ENCODE measurements around the gene MAPKAP1.

The MAPKAP1 gene

GRCh38 chr9:125646621-125647100 lies 60.3 kb downstream of the MAPKAP1 start:
- H2AFZ ChIP-seq (ENCODE audit: insufficient read depth, low read length, poor library complexity) = no peak overlapping the region
- no CpG with 5 or more reads among the region's 6 CpGs for WGBS (ENCODE audit: extremely low coverage, insufficient coverage, insufficient read length)
- H3K4me3 ChIP-seq (ENCODE audit: low read depth, low read length) = no peak overlapping the region
- no peak overlapping the region for H3K18ac ChIP-seq (ENCODE audit: low read length)
- H3K27ac ChIP-seq (ENCODE audit: low read depth, low read length) = no peak overlapping the region
- no peak overlapping the region for H4K12ac ChIP-seq (ENCODE audit: low read depth, low read length)
- H4K8ac ChIP-seq (ENCODE audit: low read depth, low read length) = no peak overlapping the region
- H3K9me3 ChIP-seq (ENCODE audit: insufficient read depth, low read depth, low read length) = no peaks in the 10 kb centered on the region
- no peak overlapping the region for H2BK120ac ChIP-seq (ENCODE audit: insufficient read depth, low read length, poor library complexity)
- no peak overlapping the region for H3K23ac ChIP-seq (ENCODE audit: low read length)
- peaks cover 2% of the 10 kb centered on the region for H3K79me2 ChIP-seq (ENCODE audit: control insufficient read depth, insufficient read depth, low read length, poor library complexity)
- H3K14ac ChIP-seq (ENCODE audit: low read length) = no peak overlapping the region
- no peak overlapping the region for H2BK5ac ChIP-seq (ENCODE audit: low read depth, low read length, poor library complexity)
- H3K4me1 ChIP-seq (ENCODE audit: control insufficient read depth in 1 of 2, insufficient read depth in 2 of 2, low read length in 2 of 2) = peaks cover 4% of the 10 kb centered on the region in 2 experiments
- H3K27me3 ChIP-seq (ENCODE audit: insufficient read depth, low read length) = no peaks in the 10 kb centered on the region
- no peak overlapping the region for H4K91ac ChIP-seq (ENCODE audit: low read depth, low read length)
- no peak overlapping the region for H2BK12ac ChIP-seq (ENCODE audit: low read length)
- H3K9ac ChIP-seq (ENCODE audit: low read length) = no peak overlapping the region
- no peak overlapping the region for H2AK5ac ChIP-seq (ENCODE audit: low read length)
- no peak overlapping the region for H3K4me2 ChIP-seq (ENCODE audit: low read length)
- DNase-seq = no peak
- peaks cover 0 to 1% of the 10 kb centered on the region in 2 experiments for H3K36me3 ChIP-seq (ENCODE audit: control insufficient read depth in 1 of 2, insufficient read depth in 2 of 2, low read length in 2 of 2)
- H3K79me1 ChIP-seq (ENCODE audit: low read length) = no peaks in the 10 kb centered on the region
- H3K4ac ChIP-seq (ENCODE audit: low read depth, low read length) = no peak overlapping the region

DNA sequence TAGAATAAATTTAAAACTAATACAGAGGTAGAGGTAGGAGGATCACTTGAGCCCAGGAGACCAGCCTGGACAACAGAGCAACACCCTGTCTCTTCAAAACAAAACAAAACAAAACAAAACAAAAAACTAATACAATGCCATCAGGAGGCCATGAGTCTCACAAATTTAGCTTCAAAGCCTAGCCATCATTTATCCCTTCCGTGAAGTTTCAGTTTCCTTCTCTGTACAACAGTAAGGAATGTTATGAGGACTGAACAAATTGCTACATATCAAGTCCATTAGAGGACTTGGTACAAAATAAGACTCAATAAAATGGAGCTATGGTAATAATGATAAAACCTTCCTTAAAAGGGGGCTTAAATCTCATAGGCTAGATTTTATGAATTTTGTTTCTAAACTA lies 60.8 kb downstream of the MAPKAP1 start:
- H3K4me1 ChIP-seq (ENCODE audit: control insufficient read depth in 1 of 2, insufficient read depth in 2 of 2, low read length in 2 of 2) = peaks cover 4% of the 10 kb centered on the region in 2 experiments
- no peak overlapping the region for H4K12ac ChIP-seq (ENCODE audit: low read depth, low read length)
- H2AFZ ChIP-seq (ENCODE audit: insufficient read depth, low read length, poor library complexity) = no peak overlapping the region
- no peak overlapping the region for H3K14ac ChIP-seq (ENCODE audit: low read length)
- H3K4me2 ChIP-seq (ENCODE audit: low read length) = no peak overlapping the region
- no peak overlapping the region for H2BK12ac ChIP-seq (ENCODE audit: low read length)
- H3K27me3 ChIP-seq (ENCODE audit: insufficient read depth, low read length) = no peaks in the 10 kb centered on the region
- no peak overlapping the region for H3K18ac ChIP-seq (ENCODE audit: low read length)
- WGBS (ENCODE audit: extremely low coverage, insufficient coverage, insufficient read length) = no CpG with 5 or more reads among the region's 1 CpG
- H2BK5ac ChIP-seq (ENCODE audit: low read depth, low read length, poor library complexity) = no peak overlapping the region
- no peak overlapping the region for H3K27ac ChIP-seq (ENCODE audit: low read depth, low read length)
- H3K9ac ChIP-seq (ENCODE audit: low read length) = no peak overlapping the region
- no peak for DNase-seq
- no peak overlapping the region for H2BK120ac ChIP-seq (ENCODE audit: insufficient read depth, low read length, poor library complexity)
- H4K8ac ChIP-seq (ENCODE audit: low read depth, low read length) = no peak overlapping the region
- no peak overlapping the region for H3K4ac ChIP-seq (ENCODE audit: low read depth, low read length)
- H3K36me3 ChIP-seq (ENCODE audit: control insufficient read depth in 1 of 2, insufficient read depth in 2 of 2, low read length in 2 of 2) = peaks cover 0 to 1% of the 10 kb centered on the region in 2 experiments
- no peak overlapping the region for H3K23ac ChIP-seq (ENCODE audit: low read length)
- no peak overlapping the region for H4K91ac ChIP-seq (ENCODE audit: low read depth, low read length)
- no peak overlapping the region for H3K4me3 ChIP-seq (ENCODE audit: low read depth, low read length)
- no peaks in the 10 kb centered on the region for H3K79me1 ChIP-seq (ENCODE audit: low read length)
- H3K79me2 ChIP-seq (ENCODE audit: control insufficient read depth, insufficient read depth, low read length, poor library complexity) = peaks cover 2% of the 10 kb centered on the region
- H3K9me3 ChIP-seq (ENCODE audit: insufficient read depth, low read depth, low read length) = no peaks in the 10 kb centered on the region
- H2AK5ac ChIP-seq (ENCODE audit: low read length) = no peak overlapping the region

DNA sequence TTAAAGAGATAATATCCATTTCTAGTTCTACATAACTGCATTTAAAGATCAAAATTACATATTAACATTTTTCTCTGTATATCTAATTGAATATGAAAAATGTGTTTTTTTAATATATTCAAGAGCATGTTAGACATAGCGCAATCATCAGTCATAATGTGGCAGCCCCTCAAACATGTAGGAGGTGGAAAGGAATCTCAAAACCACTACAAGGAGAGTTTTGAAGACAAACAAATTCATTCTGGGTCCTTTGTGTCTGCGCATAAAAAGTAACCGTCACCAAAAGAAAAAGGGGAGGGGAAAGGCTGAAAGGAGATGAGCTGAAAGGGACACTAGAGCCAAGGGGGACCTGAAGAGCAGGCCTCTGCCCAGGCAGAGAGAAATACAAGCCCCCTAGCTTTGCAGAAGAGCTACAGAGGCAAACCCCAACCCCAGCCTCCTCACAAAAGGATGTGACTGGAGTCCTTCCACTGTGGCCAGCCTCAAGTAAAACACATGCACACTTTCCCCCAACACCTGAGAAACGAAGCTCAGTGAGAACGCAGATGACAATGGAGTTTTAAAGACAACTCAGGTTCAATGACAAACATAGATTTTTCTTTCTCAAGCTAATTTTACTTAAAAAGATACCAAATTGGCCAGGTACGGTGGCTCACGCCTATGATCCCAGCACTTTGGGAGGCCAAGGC lies 62.0 kb downstream of the MAPKAP1 start:
- no peak overlapping the region for H4K91ac ChIP-seq (ENCODE audit: low read depth, low read length)
- H3K9ac ChIP-seq (ENCODE audit: low read length) = no peak overlapping the region
- peaks cover 0 to 1% of the 10 kb centered on the region in 2 experiments for H3K36me3 ChIP-seq (ENCODE audit: control insufficient read depth in 1 of 2, insufficient read depth in 2 of 2, low read length in 2 of 2)
- H2AK5ac ChIP-seq (ENCODE audit: low read length) = no peak overlapping the region
- no peak overlapping the region for H3K18ac ChIP-seq (ENCODE audit: low read length)
- no peak overlapping the region for H3K4me2 ChIP-seq (ENCODE audit: low read length)
- no peak overlapping the region for H3K27ac ChIP-seq (ENCODE audit: low read depth, low read length)
- no peak overlapping the region for H3K23ac ChIP-seq (ENCODE audit: low read length)
- H3K9me3 ChIP-seq (ENCODE audit: insufficient read depth, low read depth, low read length) = no peaks in the 10 kb centered on the region
- H4K12ac ChIP-seq (ENCODE audit: low read depth, low read length) = no peak overlapping the region
- no peak overlapping the region for H2AFZ ChIP-seq (ENCODE audit: insufficient read depth, low read length, poor library complexity)
- H3K27me3 ChIP-seq (ENCODE audit: insufficient read depth, low read length) = no peaks in the 10 kb centered on the region
- DNase-seq = no peak
- peaks cover 2% of the 10 kb centered on the region for H3K79me2 ChIP-seq (ENCODE audit: control insufficient read depth, insufficient read depth, low read length, poor library complexity)
- H2BK120ac ChIP-seq (ENCODE audit: insufficient read depth, low read length, poor library complexity) = no peak overlapping the region
- no peaks in the 10 kb centered on the region for H3K79me1 ChIP-seq (ENCODE audit: low read length)
- no peak overlapping the region for H3K4me3 ChIP-seq (ENCODE audit: low read depth, low read length)
- no peak overlapping the region for H2BK5ac ChIP-seq (ENCODE audit: low read depth, low read length, poor library complexity)
- peaks cover 4% of the 10 kb centered on the region in 2 experiments for H3K4me1 ChIP-seq (ENCODE audit: control insufficient read depth in 1 of 2, insufficient read depth in 2 of 2, low read length in 2 of 2)
- WGBS (ENCODE audit: extremely low coverage, insufficient coverage, insufficient read length) = no CpG with 5 or more reads among the region's 7 CpGs
- H4K8ac ChIP-seq (ENCODE audit: low read depth, low read length) = no peak overlapping the region
- no peak overlapping the region for H2BK12ac ChIP-seq (ENCODE audit: low read length)
- H3K4ac ChIP-seq (ENCODE audit: low read depth, low read length) = no peak overlapping the region
- peak overlapping the region; percentile 19 for H3K14ac ChIP-seq (ENCODE audit: low read length)

DNA sequence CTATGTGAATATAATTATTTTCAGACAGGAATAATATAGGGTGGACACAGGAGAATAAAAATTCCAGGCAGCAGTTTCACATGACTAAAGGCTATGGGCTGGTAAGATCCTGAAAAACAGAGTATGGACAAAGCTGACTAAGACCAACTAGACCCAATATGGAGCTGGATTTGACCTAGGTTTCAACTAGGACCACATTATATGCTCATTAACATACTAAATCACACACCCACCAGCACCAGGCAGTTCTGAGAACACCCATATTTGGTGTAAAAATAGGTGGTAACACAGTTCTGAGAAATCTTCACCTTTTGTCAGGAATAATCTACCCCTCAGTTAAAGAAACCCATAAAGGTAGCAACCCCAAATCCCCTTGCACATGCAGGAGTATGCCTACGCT lies 64.7 kb downstream of the MAPKAP1 start:
- Histone ChIP-seq H3K4me1 (ENCODE audit: control insufficient read depth in 1 of 2, insufficient read depth in 2 of 2, low read length in 2 of 2) (peaks cover 0 to 3% of the 10 kb centered on the region in 2 experiments), H3K4me3 (ENCODE audit: low read depth, low read length) (no peak overlapping the region), H3K27me3 (ENCODE audit: insufficient read depth, low read length) (no peaks in the 10 kb centered on the region), H3K9me3 (ENCODE audit: insufficient read depth, low read depth, low read length) (no peaks in the 10 kb centered on the region), H3K23ac (ENCODE audit: low read length) (no peak overlapping the region), H3K9ac (ENCODE audit: low read length) (no peak overlapping the region), H4K12ac (ENCODE audit: low read depth, low read length) (no peak overlapping the region), H2AFZ (ENCODE audit: insufficient read depth, low read length, poor library complexity) (no peak overlapping the region), H2BK5ac (ENCODE audit: low read depth, low read length, poor library complexity) (no peak overlapping the region), H2BK120ac (ENCODE audit: insufficient read depth, low read length, poor library complexity) (no peak overlapping the region), H4K91ac (ENCODE audit: low read depth, low read length) (no peak overlapping the region), H3K4ac (ENCODE audit: low read depth, low read length) (no peak overlapping the region), H3K4me2 (ENCODE audit: low read length) (no peak overlapping the region), H3K36me3 (ENCODE audit: control insufficient read depth in 1 of 2, insufficient read depth in 2 of 2, low read length in 2 of 2) (peaks cover 0 to 1% of the 10 kb centered on the region in 2 experiments), H2BK12ac (ENCODE audit: low read length) (no peak overlapping the region), H4K8ac (ENCODE audit: low read depth, low read length) (no peak overlapping the region), H3K27ac (ENCODE audit: low read depth, low read length) (no peak overlapping the region), H3K14ac (ENCODE audit: low read length) (no peak overlapping the region), H3K79me1 (ENCODE audit: low read length) (no peaks in the 10 kb centered on the region), H3K18ac (ENCODE audit: low read length) (no peak overlapping the region), H2AK5ac (ENCODE audit: low read length) (no peak overlapping the region), H3K79me2 (ENCODE audit: control insufficient read depth, insufficient read depth, low read length, poor library complexity) (peaks cover 2% of the 10 kb centered on the region)
- WGBS (ENCODE audit: extremely low coverage, insufficient coverage, insufficient read length) = no CpG with 5 or more reads among the region's 1 CpG
- DNase-seq = no peak

Data from trophoblast cell (in vitro differentiated cells and primary cell).